Measurements from ENCODE around the gene NRXN3.

Gene NRXN3

GRCh38 chr14:78978896-78979295 lies 808.7 kb downstream of the NRXN3 start:
- no peak for TF ChIP-seq CTCF (IDR thresholded peaks at IDR 0.05; ENCODE audit: extremely low read depth, insufficient read depth, missing control alignments)
- no peak for DNase-seq (ENCODE audit: low spot score)
- in situ Hi-C loops (cut with MboI; ENCODE audit: low pct_unique_long_range_greater_than_20kb, low sequenced_read_pairs, unreplicated experiment): no loop called here

DNA sequence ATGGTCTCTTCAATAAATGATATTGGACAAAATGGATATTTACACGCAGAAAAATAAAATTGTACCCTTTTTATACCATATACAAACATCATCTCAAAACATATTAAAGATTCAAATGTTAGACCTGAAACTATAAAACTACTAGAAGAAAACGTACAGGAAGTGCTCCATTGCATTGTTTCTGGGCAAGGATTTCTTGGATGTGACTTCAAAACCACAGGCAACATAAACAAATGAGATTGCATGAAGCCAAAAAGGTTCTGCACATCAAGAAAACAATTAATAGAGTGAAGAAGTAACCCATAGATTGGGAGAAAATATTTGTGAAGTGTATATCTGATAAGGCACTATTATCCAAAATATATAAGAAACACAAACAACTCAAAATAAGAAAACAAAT lies 812.4 kb downstream of the NRXN3 start:
- in situ Hi-C loops (cut with MboI; ENCODE audit: low pct_unique_long_range_greater_than_20kb, low sequenced_read_pairs, unreplicated experiment): no loop called here
- no peak for TF ChIP-seq CTCF (IDR thresholded peaks at IDR 0.05; ENCODE audit: extremely low read depth, insufficient read depth, missing control alignments)
- DNase-seq (ENCODE audit: low spot score): no peak

DNA sequence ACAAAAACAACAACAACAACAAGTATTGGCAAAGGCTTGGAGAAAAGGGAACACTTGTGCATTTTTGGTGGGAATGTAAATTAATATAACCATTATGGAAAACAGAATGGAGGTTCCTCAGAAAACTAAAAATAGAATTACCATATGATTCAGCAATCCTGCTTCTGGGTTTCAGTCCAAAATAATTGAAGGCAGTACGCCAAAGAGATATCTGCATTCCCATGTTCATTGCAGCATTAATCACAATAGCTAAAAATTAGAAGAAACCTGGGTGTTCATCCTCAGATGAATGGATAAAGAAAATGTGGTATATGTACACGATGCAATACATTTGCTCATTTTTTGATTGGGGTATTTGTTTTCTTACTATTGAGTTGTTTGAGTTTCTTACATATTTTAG lies 813.0 kb downstream of the NRXN3 start:
- in situ Hi-C loops (cut with MboI; ENCODE audit: low pct_unique_long_range_greater_than_20kb, low sequenced_read_pairs, unreplicated experiment): no loop called here
- no peak for TF ChIP-seq CTCF (IDR thresholded peaks at IDR 0.05; ENCODE audit: extremely low read depth, insufficient read depth, missing control alignments)
- DNase-seq (ENCODE audit: low spot score): no peak

DNA sequence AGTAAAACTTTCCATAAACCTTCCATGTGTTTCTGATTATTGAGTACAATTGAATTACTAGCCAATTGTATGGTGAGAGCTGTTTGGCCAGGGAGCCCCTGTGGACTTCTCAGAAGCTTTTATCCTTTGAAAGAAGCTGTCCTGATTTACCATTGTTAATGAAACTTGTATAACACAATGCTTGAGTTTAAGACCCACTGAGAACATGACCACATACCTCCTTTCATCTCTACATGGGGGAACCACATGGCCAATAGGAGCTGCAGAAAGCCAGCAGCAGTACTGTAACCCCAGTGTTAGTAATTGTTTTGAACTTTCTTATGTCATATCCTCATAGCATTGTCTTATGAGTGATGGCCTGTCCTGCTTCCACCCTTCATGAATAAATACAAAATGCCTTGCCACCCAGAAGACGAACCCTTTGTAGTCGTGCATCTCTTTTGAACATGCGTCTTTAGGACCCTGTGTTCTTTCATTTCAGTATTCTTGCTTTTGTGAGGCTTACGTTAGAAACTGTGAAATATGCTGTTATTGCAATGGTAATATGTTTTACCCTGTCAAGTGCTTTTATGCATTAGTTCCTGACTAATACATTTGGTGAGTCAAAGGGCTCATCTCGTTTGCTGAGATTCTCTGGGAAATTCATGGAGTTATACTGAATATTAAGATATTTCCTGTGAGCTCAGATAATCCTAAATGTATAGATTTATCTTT lies 815.7 kb downstream of the NRXN3 start:
- in situ Hi-C loops (cut with MboI; ENCODE audit: low pct_unique_long_range_greater_than_20kb, low sequenced_read_pairs, unreplicated experiment): no loop called here
- no peak for TF ChIP-seq CTCF (IDR thresholded peaks at IDR 0.05; ENCODE audit: extremely low read depth, insufficient read depth, missing control alignments)
- no peak for DNase-seq (ENCODE audit: low spot score)

GRCh38 chr14:78986989-78987388 lies 816.8 kb downstream of the NRXN3 start:
- in situ Hi-C loops (cut with MboI; ENCODE audit: low pct_unique_long_range_greater_than_20kb, low sequenced_read_pairs, unreplicated experiment): no loop called here
- DNase-seq (ENCODE audit: low spot score): no peak
- no peak for TF ChIP-seq CTCF (IDR thresholded peaks at IDR 0.05; ENCODE audit: extremely low read depth, insufficient read depth, missing control alignments)

- in situ Hi-C loops (cut with MboI; ENCODE audit: low pct_unique_long_range_greater_than_20kb, low sequenced_read_pairs, unreplicated experiment): no loop called here
- no peak for TF ChIP-seq CTCF (IDR thresholded peaks at IDR 0.05; ENCODE audit: extremely low read depth, insufficient read depth, missing control alignments)
- DNase-seq (ENCODE audit: low spot score): no peak
Measured at GRCh38 chr14:78989221-78989620, 819.0 kb downstream of the NRXN3 start.
